ENCODE data around the gene PLA2G6.
"Not testable (repeated sequence)": the region's sequence is repeated elsewhere in the genome, so short reads cannot be mapped to it uniquely, and the experiment has no call there.

Gene PLA2G6

DNA sequence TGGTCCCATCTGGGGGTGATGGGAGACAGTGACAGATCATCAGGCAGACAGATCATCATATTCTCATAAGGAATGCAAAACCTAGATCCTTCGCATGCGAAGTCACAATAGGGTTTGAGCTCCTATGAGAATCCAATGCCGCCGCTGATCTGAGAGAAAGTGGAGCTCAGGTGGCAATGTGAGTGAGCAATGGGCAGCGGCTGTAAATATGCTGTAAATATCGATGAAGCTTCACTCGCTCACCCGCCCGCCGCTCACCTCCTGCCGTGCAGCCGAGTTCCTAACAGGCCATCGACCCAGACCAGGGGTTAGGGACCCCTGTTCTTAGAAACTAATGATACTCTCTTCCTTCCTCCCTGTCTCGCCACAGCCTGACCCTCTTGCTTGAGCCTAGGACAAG, 9.4 kb upstream of the PLA2G6 start:
- no peak for DNase-seq

DNA sequence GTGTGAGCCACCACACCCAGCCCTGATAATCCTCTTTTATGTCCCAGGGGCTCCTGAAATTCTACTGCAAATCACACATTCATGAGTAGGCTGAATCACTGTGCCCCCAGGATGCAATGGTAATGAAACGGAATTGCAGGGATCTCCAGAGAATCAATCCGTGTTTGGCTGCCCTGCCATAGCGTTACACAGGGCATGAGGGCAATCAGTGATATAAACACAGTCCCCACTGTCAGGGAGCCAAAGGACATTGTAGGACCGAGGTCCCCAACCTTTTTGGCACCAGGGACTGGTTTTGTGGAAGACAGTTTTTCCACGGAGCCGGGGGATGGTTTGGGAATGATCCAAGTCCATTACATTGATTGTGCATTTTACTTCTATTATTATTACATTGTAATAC, 9.0 kb upstream of the PLA2G6 start:
- DNase-seq: no peak

DNA sequence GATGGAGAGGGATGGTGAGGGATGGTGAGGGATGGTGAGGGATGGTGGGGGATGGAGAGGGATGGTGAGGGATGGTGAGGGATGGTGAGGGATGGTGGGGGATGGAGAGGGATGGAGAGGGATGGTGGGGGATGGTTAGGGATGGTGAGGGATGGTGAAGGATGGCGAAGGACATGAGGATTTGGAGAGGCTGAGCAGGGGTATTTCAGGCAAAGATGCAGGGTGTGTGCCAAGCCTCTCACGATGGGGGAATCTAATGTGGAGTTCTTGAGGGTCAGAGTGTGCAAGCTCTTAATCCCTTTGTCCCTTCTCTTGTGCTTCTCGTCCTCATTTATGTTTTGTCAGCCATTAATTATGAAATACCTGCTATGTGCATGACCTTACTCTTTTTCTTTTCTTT, 7.5 kb upstream of the PLA2G6 start:
- DNase-seq: no peak

DNA sequence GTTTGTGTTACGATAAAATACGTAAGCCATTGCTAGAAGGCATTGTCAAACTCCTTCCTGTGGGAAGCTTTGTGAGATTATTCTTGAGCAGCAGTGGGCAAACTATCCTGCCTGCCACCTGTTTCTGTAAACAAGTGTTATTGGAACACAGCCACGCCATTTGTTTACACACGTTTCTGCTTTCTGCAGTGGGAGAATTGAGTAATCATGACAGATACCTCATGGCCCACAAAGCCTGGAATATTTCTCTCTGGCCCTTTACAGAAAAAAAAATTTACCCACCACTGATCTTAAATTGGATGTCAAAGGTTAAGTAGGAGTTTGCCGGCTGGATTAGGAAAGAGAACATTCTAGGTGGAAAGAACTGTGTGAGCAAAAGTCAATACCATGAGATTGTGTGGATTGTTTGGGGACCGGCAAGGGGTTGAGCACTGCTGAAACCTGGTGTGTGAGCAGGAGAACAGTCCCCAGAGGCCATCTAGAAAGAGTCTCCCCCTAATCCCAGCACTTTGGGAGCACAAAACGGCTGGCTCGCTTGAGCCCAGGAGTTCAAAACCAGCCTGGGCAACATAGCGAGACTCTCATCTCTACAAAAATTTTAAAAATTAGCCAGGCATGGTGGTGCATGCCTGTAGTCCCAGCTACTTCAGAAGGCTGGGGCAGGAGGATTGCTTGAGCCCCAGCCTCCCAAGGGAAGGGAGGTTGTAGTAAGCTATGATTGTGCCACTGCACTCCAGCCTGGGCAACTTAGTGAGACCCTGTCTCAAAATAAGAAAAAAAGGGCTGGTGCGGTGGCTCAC, 6.0 kb upstream of the PLA2G6 start:
- no peak for DNase-seq

DNA sequence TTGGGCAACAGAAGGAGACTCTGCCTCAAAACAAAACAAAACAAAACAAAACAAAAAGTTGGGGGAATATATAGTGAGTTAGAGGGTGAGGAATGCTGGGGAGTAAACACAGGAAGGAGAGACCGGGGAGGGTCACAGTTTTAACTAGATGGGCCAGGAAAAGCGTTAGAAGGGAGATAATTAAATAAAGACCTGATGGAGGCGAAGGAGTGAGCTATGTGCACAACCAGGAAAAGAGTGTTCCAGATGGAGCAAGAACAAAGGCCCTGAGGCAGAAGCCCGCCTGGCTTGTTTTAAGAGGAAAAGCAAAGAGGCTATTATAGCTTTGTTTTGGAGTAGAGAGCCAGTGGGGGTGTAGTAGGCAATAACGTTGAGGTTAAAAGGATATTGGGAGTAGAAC, 4.8 kb upstream of the PLA2G6 start:
- no peak for DNase-seq

DNA sequence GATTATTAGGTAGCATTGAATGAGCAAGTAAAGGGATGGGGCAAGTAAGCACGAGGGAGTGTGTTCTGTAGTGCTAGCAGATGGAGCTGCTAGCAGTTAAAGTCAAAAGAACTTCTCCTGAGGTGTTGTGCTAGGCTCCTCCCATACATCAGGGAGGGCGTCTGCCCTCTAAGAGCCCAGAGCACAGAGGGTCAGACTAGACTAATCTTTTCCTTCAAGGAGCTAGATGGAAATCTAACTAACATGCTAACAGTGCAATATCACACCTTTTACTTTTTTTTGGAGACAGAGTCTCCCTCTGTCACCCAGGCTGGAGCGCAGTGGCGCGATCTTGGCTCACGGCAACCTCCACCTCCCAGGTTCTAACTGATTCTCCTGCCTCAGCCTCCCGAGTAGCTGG, 3.2 kb upstream of the PLA2G6 start:
- no peak for DNase-seq

DNA sequence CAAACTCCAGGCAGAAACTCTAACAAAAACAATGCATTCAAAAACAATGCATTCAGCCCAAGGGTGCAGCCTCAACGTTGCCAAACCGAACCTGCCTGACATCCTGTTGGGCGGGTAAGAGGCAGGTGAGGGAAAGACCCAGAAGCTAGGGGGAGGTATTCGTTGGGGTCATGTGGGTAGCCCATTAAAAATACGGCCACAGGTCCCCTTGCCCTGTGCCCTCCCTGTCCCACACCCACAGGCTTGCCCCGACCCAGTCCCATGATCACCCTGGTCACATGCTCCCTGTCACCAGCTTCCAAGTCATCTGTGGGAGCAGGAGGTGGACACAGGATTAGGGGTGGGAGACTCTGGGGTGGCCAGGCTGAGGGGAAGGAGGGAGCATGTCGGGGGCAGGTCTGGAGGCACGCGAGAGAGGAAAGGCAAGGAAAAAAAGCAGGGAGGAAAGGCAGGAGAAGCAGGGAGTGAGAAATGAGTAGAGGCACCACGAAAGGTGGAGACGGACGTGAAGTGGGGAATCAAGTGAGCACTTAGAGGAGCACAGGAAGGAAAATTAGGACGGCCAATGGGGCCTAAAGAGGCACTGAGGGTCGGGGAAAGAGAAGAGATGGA, 683 bp downstream of the PLA2G6 start:
- DNase-seq: no peak

DNA sequence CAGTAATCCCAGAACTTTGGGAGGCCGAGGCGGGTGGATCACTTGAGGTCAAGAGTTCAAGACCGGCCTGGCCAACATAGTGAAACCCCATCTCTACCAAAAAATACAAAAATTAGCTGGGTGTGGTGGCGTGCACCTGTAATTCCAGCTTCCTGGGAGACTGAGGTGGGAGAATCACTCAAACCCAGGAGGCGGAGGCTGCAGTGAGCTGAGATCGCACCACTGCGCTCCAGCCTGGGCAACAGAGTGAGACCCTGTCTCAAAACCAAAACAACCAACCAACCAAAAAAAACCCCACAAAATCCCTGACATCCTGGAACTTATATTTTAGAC, 3.1 kb downstream of the PLA2G6 start:
- not testable (repeated sequence) for DNase-seq

DNA sequence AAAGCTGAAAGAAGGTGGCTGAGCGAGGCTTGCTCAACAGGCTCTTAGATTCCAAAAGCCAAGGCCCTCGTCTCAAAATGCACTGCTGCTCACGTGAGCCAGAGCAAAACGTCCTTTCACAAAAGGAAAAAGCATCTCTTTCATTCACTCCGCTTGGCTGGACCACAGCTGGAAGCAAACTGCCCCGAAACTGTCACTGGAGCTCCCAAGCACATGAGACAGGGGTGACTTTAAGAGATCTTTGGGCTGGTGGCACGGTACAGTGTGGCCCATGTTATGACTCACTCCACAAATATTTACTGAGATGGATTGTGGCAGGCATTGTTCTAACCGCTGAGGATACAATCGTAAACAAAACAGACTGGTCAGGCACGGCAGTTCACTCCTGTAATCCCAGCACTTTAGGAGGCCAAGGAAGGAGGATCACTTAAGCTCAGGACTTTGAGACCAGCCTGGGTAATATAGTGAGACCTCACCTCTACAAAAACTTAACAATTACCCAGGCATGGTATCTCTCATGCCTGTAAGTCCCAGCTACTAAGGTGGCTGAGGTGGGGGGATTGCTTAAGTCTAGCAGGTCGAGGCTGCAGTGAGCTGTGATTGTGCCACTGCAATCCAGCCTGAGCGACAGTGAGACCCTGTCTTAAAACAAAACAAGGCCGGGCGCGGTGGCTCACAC, 3.6 kb downstream of the PLA2G6 start:
- DNase-seq: no peak

DNA sequence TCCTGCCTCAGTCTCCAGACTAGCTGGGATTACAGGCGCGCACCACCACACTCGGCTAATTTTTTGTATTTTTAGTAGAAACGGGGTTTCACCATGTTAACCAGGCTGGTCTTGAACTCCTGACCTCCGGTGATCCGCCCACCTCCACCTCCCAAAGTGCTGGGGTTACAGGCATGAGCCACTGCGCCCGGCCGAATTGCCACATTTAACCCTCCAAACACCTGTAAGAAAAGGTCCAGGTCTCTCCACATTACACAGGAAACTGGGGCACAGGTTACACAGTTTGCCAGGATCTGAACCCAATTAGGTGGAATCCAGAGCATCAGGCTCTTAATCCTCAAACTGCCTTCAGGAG, 4.1 kb downstream of the PLA2G6 start:
- not testable (repeated sequence) for DNase-seq

DNA sequence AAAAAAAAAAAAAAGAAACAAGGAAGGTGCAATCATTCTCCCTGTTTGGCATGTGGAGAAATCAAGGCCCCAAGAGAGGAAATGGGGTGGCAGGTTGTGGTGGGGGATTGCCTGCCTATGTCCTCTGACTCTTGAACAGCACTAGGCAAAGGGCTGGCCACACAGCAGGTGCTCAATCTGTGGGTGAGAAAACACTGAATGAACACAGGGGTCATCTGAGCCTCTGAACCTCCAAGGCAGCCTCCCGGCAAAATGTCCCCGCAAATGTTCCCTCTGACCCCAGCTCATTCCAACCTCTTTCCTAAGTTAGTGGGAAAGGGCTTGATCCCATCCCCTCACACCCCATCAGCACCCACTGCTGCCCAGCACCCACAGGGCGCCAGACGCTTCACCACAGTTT, 4.6 kb downstream of the PLA2G6 start:
- DNase-seq: no peak

DNA sequence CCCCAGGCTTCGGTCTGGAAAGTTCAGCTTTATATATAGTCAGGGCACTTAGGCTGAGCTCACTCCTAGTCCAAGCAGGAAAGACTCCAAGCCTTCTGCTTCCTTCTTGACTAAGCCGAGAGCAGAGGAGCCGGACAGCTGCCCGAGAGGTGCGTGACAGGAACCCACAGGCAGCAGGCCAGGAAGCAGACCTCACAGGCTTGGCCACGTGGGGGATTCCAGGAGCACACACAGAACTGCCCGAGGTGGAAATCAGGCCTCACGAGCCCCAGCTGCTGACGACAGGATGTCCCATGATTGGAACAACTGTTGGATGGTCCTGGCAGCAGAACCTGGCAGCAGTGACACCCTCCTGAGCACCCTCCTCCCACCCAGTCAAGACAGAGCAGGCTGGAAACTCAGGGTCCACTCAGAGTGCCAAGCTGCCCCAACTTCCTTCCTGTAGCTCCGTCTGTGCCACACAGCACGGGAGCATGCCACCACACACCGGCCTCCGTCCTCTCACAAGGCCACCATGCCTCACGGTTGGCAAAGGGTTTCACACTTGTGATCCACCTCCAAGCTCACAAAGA, 5.4 kb downstream of the PLA2G6 start:
- no peak for DNase-seq

DNA sequence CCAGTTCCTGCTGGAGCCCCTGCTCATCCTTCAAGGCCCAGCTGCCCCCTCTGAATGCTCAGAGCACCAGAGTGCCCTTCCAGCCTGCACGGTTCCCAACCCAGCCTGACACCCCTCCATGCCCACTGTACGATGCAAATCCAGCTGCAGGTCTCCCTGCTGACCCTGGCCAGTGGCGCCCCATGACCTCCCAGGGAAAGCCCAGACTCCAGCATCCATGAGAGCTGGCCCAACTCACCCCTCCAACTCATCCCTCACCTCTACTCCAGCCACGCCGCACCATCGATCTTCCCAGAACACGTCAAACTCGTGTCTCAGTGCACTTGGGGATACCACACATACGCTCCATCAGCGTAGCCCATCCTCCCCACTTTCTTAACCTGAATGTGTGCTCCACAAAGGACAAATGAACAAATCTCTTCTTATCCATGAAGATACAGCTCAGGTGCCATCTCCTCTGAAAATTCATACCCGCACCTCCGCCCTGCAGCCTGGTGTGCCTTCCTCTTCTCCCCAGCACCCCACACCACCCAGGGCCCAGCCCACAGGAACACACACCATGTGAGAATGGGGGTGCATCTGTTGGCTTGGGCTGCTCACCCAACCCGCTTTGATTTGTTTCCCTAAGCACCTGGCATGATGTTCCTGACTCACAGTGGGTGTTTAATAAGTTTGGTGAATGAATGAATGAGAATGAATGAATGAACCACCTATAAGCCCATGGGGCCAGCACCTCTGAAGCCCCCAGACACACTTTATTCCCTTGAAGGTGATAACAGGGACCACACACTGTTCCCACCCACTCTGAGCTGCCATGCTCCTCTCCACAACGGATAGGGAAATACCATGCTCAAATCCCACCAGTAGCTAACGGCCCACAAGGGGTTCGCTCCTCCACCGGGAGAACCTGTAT, 6.2 kb downstream of the PLA2G6 start:
- no peak for DNase-seq

DNA sequence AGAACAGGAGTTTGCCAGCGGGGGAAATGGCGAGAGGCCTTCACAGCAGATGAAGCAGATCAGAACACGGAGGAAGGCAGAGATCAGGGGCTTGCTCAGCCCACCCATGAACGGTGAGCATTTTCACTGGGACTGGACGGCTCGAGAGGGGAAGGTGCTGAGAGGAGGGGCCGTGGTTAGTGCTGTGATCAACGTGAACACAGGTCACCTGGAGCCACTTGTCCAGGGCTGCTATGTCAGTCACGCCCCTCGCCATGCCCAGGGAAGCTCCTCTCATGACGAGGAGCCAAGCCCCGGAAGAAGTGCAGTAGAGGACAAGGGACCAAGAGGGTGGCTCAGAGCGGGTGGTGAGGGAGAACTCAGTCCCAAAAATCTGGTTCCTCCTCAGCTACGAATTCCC, 7.0 kb downstream of the PLA2G6 start:
- no peak for DNase-seq

DNA sequence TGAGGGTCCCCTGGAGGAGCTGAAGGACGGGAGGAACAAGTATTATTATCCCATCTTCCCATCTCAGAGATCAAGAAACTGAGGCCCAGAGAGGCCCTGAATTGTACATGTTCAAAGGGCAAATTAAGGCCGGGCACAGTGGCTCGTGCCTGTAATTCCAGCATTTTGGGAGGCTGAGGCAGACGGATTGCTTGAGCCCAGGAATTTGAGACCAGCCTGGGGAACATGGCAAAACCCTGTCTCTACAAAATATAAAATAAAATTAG, 8.1 kb downstream of the PLA2G6 start:
- DNase-seq: no peak

DNA sequence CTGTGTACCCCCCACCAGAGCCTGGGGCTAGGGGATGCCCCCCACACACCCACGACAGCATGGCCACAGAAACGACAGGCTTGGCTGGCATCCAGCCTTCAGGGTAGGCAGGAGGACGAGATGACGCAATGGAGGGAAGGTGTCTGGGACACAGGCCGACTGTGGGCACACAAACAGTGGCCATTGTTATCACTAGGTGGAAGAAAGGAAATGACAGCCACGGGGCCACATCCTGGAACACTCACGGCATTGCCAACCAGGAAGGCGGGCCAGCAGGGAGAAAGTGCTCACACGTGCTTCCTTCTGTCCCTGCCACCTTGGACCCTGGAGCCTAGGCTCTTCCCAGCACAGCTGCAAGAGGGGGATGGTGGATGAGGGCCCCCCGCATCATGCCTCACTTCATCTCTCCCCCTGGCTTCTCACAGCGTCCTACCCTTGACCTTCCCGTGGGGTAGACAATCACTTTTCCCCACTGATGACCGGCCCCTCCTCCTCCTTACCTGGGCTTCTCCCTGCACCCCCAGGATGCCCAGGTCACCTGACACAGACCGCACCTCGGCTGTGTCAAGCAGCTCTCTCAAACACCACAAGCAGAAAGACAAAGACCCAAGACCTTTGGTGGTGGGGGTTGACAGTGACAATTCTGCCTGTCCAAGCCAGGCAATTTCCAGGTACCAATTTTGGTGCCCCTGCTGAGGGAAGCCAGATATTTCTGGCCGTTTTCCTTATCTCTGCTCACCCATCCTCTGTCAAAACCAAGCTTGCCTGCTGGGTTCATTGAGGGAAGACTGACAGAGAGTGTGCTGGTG, 8.6 kb downstream of the PLA2G6 start:
- DNase-seq: no peak

DNA sequence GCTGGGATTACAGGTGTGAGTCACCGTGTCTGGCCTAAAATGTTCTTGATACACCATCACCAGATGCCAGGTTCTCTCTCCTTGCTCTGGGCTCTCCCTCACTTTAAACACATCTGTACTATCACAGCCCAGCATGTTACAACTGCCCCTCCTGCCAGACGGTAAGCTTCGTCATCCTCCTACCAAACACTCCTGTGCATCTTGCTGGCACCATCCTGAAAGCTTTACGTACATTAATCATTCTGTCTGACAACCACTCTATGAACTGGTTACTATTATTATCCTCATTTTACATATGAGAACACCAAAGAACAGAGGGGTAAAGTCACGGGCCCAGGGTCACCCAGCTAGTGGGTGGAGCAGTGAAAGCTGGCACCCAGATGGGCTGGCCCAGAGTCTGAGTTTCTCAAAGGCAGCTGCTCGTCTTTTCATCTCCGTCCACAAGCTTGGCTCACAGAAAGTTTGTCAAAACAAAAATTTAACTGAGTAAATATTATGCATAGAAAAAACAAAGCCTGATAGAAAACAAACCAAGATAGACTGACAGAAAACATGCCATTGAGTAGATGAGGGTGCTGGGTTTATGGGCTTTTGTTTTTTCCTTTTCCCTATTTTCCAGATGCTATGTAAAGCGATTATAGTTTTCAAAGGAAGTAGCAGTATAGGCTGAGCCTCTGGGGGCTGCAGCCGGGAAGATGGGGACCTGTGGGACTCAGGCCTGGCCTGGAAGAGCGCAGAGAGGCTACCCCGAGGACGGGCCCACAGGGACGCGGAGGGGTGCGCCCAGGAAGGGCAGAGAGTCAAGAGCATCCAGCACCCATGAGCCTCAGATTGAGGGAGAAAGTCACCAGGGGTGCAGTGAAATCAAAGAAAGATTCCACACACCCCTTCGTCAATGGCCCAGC, 9.5 kb downstream of the PLA2G6 start:
- DNase-seq: no peak

DNA sequence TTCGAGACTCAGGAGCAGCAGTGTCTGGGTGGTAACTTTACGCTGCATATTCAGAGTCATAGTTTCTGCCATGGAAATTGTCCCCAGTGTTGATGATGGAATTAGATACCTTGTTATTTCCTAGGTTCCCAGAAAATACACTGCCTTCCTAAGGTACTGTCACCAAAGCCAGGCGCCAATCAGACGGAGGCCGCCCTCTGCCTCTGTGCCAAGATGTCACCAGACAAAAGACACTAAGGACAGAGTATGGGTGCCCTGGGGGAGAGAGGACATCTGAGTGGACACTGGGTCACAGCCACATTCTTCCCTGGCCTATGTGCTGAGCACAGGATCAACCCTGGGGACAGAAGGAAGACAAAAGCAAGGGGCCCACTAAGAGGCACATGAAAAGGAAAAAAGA, 11.2 kb downstream of the PLA2G6 start:
- DNase-seq: no peak

DNA sequence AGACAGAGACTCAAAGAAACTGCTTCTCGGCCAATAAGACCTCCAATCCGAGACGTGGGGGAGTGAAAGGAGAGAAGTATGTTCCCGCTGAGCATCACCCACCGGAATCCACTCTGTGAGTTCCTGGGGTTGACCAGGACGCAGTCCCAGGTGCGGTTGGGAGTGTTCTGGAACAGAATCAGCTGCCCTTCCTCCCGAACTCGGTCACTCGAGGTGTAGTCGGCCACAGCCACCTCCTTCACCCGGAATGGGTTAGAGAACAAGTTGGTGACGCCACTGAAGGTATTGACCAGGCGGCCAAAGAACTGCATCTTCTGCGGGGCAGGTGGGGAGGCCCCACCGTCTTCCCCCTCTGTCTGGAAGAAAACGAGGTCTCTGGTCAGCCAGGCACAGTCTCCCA, 12.5 kb downstream of the PLA2G6 start:
- no peak for DNase-seq

DNA sequence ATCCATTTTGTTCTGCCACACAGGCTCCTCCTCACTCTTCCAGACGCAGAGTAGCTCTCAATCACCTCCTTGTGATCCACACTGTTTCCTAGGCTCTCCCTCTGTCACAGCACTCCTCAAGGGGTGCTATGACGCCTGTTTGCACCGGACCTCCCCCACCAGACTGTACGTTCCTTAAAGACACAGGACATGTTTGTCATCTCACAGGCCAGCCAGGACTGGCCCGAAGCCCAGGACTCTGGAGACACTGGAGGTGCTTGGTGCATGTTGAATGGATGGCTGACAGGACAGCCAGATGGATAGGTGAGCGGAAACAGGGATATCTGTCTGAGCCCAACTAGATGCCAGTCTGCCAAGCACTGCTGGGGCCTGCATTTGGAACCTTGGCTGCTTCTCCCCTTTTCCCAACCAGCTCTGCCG, 13.6 kb downstream of the PLA2G6 start:
- no peak for DNase-seq

DNA sequence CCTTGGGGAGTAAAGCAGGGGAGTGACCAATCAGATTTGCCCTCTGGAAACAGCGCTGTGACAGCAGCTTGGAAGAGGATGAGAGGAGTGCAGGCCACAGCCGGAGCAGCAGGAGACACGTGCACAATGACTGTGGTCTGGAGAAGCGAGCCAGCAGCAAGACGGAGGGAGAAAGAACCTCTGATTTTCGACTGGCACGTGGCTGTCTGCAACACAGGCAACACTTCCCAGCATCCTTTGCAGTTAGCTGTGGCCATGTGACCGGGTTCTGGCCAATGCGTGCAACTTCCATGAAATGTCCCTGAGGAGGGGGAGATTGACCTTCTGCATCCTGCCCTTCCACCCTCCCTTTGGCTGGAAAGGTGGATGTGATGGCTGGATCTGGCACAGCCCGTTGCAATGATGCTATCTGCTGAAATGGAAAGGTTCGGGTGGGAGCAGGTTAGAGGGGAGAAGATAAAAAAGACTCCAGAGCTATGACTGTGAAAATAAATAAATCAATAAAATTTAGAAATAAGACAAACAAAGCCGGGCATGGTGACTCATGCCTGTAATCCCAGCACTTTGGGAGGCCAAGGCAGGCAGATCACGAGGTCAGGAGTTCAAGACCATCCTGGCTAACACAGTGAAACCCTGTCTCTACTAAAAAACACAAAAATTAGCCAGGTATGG, 15.6 kb downstream of the PLA2G6 start:
- no peak for DNase-seq

All from NCI-H526 treated with DMSO at 0.1 percent for 48 hours (cell line).